ENCODE data around the gene REC114.

The REC114 gene

DNA sequence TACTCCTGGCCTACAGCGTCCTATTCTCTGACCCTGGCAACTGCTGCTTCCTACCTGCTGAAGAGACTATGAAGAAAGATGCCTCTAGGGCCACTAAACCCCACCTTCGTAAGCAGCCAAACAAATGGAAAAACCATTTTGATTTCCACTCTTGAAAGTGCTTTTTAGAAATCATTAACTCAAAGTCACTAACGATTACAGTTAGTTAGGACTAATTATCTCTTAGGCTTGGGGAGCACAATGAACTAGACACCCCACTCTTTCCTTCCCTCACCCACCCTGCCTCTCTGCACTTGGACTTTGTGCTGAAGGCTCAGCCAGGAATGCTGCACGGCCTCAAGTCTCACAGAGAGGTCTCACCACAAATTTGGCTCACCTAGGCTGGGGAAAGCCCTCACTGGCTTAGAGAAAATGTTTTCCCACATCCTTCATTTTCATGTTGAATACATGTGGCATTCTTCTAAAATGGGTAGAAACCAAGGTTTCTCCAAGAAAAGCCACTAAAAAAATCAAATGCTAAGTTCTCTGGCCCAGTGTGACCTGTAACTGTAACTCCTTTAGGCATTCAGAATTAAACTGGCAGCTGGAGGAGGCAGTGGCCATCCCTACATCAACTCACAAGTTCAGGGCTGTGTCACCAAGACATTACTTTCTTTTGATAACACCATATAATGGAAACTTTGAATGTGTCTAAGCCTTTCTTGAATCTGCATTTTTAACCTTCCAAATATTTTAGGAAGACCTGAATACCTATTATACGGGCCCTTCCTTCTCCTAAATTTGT lies 143.1 kb downstream of the REC114 start:
- in situ Hi-C loops (cut with HindIII; ENCODE audit: low sequenced_read_pairs): no loop called here
- no peak for DNase-seq (ENCODE audit: low read depth, low spot score)
- TF ChIP-seq, protein P1, sequence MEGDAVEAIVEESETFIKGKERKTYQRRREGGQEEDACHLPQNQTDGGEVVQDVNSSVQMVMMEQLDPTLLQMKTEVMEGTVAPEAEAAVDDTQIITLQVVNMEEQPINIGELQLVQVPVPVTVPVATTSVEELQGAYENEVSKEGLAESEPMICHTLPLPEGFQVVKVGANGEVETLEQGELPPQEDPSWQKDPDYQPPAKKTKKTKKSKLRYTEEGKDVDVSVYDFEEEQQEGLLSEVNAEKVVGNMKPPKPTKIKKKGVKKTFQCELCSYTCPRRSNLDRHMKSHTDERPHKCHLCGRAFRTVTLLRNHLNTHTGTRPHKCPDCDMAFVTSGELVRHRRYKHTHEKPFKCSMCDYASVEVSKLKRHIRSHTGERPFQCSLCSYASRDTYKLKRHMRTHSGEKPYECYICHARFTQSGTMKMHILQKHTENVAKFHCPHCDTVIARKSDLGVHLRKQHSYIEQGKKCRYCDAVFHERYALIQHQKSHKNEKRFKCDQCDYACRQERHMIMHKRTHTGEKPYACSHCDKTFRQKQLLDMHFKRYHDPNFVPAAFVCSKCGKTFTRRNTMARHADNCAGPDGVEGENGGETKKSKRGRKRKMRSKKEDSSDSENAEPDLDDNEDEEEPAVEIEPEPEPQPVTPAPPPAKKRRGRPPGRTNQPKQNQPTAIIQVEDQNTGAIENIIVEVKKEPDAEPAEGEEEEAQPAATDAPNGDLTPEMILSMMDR (IDR thresholded peaks at IDR 0.05; ENCODE audit: low read depth, low read length): no peak
- no peak overlapping the region for H3K4me3 ChIP-seq (ENCODE audit: low read depth, low read length)

DNA sequence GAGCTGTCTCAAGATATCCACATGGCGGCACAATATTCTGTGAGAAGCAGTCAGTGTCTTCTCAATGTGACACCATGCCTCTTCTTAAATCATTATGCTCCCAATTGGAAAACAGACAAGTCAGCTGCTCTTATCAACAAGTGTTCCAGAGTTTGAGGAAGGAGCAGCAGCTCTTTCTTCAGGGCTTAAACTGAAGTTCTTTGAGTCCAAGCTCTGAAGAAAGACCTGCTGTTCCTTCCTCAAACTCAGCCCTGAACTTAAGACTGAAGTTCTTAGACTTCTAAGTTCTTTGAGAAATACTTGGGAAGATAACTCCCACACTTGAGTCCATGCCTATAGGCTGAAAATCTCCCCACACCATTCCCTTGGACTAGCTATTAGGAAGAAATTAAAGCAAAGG lies 146.8 kb downstream of the REC114 start:
- H3K4me3 ChIP-seq (ENCODE audit: low read depth, low read length): no peak overlapping the region
- in situ Hi-C loops (cut with HindIII; ENCODE audit: low sequenced_read_pairs): no loop called here
- TF ChIP-seq, protein P1 (IDR thresholded peaks at IDR 0.05; ENCODE audit: low read depth, low read length): no peak
- no peak for DNase-seq (ENCODE audit: low read depth, low spot score)

- H3K4me3 ChIP-seq (ENCODE audit: low read depth, low read length): no peak overlapping the region
- no peak for DNase-seq (ENCODE audit: low read depth, low spot score)
- in situ Hi-C loops (cut with HindIII; ENCODE audit: low sequenced_read_pairs): no loop called here
- TF ChIP-seq, protein P1 (IDR thresholded peaks at IDR 0.05; ENCODE audit: low read depth, low read length): no peak
These were observed 147.3 kb downstream of the REC114 start for GRCh38 chr15:73590263-73590662.

DNA sequence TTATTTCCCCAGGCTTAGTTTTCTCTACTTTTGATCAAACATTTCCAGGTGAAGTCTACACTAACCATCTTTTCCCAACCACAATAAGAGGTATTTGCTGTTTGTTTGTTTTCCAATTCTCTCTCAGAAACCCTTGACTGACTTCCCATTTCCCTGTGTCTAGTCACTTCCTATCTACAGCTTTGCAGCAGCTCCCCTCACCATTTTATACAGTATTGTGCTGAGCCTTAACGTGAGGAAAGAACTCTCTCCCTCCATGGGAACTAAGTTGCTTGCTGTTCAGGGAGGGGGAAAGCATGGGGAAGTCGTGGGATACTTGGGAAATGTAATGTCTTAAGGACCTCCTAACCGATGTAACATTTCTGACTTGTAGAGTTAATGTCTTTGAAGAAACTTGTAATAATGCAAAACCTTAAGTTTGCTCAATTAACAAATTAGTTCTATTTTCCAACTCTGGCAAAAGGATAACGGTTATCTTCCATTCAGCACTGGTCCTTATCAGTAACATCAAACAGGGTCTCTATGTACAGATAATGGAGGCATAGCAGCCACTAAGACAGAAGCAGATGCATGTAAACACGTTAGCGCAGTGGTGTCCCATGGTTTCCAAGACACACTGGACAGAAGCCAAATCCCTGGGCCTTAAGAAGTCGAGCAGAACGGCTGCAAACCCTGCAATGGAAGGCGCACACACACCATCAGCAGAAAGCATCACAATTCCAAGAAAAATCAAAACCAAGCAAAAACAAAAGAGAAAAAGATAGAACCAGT lies 150.5 kb downstream of the REC114 start:
- in situ Hi-C loops (cut with HindIII; ENCODE audit: low sequenced_read_pairs): no loop called here
- TF ChIP-seq, protein P1 (IDR thresholded peaks at IDR 0.05; ENCODE audit: low read depth, low read length): no peak
- peak; percentile 55 for DNase-seq (ENCODE audit: low read depth, low spot score)
- no peak overlapping the region for H3K4me3 ChIP-seq (ENCODE audit: low read depth, low read length)

DNA sequence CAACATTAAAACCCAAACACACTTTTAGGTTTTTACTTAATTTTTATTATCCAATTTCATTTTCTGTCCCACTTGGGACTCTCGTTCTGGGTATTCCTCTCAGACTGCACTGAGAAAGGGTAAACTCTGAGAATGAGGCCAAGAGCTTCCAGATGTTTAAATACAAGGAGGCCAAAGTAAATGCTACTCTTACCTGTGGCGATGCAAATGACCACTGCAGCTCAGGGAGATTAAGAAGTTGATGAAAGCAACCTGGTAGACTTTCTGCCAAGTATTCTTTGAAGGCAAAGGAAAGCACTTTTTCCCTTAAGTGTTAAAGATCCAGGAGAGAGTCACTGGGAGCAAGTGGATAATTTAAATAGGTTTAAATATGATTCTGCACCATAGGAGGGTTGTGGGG lies 151.1 kb downstream of the REC114 start:
- no peak overlapping the region for H3K4me3 ChIP-seq (ENCODE audit: low read depth, low read length)
- no peak for DNase-seq (ENCODE audit: low read depth, low spot score)
- TF ChIP-seq, protein P1 (IDR thresholded peaks at IDR 0.05; ENCODE audit: low read depth, low read length): no peak
- in situ Hi-C loops (cut with HindIII; ENCODE audit: low sequenced_read_pairs): no loop called here

DNA sequence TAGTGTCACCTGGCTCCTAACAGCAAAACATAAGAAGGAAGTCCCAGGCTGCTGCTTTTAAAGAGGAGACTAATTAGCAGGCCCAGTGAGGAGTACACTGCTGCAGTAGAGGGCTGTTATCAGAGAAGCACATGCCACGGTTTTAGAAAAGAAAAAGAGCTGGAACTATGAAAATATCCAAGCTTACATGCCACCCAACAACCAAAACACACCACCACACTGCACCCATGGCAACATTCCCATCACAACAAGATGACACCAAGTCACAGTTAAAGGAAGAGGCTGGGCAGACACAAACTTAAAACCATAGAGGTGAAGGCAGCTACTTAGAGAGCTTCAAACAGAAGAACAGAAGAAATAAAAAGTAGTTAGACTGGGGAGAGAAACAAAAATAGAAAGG lies 153.2 kb downstream of the REC114 start:
- TF ChIP-seq, protein P1 (IDR thresholded peaks at IDR 0.05; ENCODE audit: low read depth, low read length): no peak
- peak; percentile 5 for DNase-seq (ENCODE audit: low read depth, low spot score)
- H3K4me3 ChIP-seq (ENCODE audit: low read depth, low read length): no peak overlapping the region
- in situ Hi-C loops (cut with HindIII; ENCODE audit: low sequenced_read_pairs): no loop called here
